Stimulated activated CD8-positive, alpha-beta memory T cell treated with anti-CD3 and anti-CD28 coated beads, Interleukin-12 subunit alpha, Interleukin-12 subunit beta, amount 100 ng/mL, for 4 hours (primary cell): ENCODE results near the gene BUB1B.

ENCODE experiments used
- DNase-seq: peaks from one replicate; pipeline ENCODE4 v3.0.0-alpha.2; 2020; ENCODE audit warnings: low read depth

BUB1B gene

GRCh38 chr15:40192942-40193341 is 32.1 kb downstream of the BUB1B start:
- no peak for DNase-seq

- DNase-seq, result no peak
Measured at GRCh38 chr15:40197434-40197833, 36.6 kb downstream of the BUB1B start.

- DNase-seq, result no peak
Measured at GRCh38 chr15:40198355-40199085, 37.7 kb downstream of the BUB1B start.

DNA sequence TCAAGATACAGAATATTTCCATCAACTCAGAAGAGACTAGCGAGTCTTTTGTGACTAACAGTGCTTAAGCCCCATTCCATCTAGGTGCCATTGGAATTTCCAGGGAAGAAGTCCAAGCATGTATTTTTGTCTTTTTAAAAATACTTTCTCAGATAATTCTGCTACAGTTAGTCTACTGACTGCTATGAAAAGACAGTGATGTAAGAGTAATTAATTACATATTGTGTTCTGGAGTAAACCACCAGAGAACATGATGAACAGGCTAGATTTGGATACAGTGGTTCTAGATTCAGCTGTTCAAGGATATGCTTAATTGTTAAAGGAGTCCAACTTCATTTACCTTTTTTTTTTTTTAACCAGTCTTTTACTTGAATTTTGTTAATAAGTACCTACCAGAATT is 43.2 kb downstream of the BUB1B start:
- DNase-seq, result no peak

- no peak for DNase-seq
Measured at GRCh38 chr15:40217166-40217824, 56.4 kb downstream of the BUB1B start.

DNA sequence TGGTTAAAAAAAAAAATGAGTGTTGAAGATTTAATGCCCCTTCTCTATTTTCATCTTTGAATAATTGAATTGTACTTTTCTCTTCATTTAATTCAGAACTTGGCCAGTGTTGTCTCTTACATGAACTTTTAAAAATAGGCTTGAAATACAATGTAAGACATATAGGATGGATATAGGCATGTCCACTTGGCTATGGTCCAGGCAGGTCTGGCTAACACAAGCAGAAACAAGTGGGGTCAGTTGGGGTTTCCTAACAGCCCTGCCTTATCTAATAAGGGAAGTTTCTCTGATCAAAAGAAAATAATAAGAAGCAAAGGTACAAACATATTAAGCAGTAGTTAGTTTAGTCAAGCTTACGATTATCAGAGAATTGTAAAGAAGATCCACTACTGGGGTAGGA is 58.9 kb downstream of the BUB1B start:
- DNase-seq, result no peak

- DNase-seq, result no peak
Measured at GRCh38 chr15:40222131-40222530, 61.3 kb downstream of the BUB1B start.

- no peak for DNase-seq
Measured at GRCh38 chr15:40226736-40227135, 65.9 kb downstream of the BUB1B start.

DNA sequence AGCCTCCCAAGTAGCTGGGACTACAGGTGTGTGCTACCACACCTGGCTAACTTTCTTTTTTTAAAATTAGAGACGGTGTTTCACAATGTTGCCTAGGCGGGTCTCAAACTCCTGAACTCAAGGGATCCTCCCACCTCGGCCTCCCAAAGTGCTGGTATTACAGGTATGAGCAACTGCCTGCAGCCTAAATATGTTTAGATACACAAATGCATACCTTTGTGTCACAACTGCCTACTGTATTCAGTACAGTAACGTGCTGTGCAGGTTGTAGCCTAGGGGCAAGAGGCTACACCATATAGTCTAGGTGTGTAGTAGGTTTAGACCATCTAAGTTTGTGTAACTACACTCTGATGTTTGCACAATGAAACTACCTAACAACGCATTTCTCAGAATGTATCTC is 68.4 kb downstream of the BUB1B start:
- DNase-seq, result no peak

GRCh38 chr15:40229956-40230355 is 69.1 kb downstream of the BUB1B start:
- DNase-seq, result no peak

GRCh38 chr15:40232625-40233070 is 71.8 kb downstream of the BUB1B start:
- DNase-seq, result no peak

GRCh38 chr15:40233727-40234577 is 73.1 kb downstream of the BUB1B start:
- no peak for DNase-seq

DNA sequence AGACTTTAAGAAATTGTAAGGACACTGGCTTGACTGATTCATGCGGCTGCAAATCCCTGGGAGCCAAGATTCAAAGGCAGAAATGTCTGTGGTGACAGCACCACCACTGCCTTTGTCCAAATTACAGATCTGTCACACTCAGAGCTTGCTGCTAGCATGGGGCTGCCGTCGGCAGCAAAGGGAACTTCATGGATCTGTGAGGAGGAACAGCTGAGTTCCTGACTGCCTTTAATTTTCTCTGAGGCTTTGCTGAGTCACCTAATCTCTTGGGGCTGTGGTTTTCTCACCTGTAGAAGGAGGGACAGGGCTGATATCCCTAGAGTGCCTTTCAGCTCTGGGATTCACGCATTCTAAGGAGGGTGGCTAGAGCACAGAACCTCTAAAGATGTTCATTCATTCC is 73.9 kb downstream of the BUB1B start:
- DNase-seq, result no peak

DNA sequence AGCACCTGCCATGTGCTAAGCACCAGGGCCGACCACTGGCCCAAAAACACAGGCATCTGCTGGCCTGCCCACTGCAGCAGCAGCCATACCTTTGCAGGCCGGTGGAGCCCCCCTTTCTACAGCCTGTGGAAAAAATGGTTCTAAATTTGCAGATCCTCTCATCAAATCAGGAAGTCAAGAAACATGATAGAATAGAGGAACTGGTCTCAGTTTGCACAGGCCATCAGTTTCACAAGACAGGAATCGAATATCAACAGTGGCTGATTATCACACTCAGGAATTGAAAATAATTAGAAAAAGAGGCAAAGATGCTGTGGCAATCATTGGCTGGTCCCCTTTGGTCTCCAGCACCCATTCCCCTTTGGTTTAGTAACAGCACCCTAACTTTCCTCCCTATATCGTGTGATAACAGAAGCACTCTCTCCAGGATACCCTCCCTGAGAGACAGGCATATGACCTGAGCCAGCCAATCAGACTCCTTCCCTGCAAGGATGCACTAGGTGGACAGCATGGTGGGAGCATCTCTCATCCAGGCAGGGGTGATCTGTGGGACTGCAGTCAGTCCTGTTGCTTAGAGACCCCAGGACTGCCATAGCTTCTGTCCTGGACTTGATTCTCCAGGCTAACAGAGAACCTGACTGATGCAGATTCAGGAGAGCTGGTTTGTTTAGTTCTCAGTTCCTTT is 74.5 kb downstream of the BUB1B start:
- no peak for DNase-seq

DNA sequence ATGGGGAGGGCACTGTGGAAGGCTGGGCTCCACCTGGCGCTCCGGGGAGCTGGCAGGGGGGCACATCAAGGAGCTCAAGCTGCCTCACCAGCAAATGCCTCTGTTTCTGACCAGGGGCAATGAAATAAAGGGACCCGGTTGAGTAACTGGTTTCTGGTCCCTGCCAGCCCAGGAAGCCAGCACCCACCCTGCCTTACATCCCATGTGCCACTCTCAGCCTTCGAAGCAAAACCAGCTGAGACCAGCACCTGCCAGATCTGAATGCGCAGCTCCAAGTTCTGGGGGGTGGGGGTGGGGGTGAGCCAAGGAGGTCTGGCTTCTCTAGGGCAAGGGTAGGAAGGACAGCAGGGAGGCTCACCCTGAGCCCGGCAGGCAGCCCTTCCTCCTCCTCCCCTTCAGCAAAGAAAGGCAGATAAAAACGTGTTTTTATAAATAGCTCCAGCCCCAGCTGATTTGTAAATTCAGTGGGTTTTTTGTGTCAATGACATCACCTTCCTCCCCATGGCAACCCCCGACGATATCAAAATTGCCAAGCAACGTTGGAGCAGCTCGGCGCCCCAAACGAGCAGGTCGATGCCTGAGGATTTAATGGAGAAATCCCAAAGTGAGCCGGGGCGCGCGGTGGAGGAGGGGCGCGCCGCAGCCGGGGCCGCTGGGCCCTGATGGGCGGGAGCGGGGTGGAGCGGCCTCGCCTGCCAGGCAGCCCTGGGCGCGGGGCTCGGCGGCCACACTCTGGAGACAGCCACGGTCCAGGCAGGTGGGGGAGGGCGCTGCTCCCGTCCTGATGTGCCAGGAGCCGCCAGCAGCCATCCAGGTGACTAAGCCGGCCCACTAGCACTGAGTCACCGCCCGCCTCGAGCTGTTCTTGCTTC is 77.9 kb downstream of the BUB1B start, which contains the start of gene PAK6:
TSS of gene PAK6 (plus strand) at position 532 of the 872 bp plus-strand sequence. CDS start 25,723 bp downstream, outside the sequence.
- DNase-seq, result no peak

DNA sequence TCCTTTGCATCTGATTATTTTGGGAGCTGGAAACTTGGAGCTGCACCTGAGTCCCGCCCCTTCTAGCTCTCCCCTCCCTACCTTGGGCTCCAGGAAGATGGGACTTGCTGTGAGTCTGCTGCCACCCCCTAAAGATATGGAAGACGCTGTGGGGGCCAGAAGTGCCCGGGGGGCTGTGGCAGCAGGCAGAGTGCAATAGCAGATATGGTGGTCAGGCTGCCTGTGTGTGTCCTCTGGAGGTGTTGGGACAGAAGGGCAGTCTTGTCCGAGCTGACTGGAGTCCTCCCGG is 78.5 kb downstream of the BUB1B start:
- no peak for DNase-seq

- no peak for DNase-seq
Measured at GRCh38 chr15:40239693-40240618, 79.1 kb downstream of the BUB1B start.

- no peak for DNase-seq
Measured at GRCh38 chr15:40240619-40241221, 79.9 kb downstream of the BUB1B start.

DNA sequence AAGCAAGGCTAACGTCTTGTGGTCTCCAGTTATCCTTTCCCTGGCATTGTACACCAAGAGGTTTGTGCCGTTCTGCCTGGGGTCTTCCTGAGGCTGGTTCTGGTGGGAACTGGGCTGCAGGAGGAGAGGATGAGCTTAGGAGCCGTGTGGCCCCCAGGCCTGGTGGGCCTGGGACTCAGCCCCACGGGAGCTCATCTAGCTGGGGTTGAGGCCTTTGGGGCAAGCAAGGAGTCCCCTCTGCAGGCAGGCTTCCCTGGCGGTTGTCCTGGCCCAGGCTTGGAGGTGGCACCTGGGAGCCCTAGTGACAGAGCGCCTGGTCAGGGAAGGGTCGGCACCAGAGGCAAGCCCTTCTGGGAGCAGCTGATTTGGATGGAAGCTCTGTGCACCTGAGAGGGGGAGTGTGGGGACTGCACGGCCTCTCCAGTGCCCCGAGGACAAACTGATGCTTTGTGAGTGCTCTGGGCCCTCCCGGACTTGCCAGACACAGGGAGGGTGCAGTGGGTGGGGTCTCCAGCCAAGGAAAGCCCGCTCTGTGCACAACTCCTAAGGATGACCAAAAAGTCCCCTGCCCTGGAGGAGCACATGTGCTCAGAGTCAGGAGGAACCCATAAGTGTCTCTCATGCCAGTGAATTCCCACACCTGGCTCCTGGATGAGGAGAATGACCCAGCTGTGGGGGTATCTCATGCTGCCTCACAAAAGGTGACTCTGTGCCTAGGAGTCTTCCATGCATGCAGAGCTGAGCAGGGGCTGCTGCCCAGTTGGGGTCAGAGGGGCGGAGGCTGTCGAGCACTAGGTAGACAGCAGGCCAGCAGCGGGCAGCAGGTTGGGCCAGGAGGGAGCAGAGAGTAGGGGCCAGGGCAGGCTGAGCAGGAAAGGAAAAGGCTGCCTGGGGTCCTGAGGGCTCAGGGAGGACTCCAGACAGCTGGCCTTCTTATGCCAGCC is 80.7 kb downstream of the BUB1B start:
- no peak for DNase-seq
